GM21723 (cell line): Measurements from ENCODE around the gene HOXB5.

ENCODE experiments used
- ATAC-seq: cut with Tn5 transposase; IDR thresholded peaks from one replicate; pipeline ENCODE4 v1.9.1; 2021; ENCODE audit warnings: mild to moderate bottlenecking, moderate library complexity; ENCODE audit not compliant: unreplicated experiment

The HOXB5 gene

GRCh38 chr17:48630009-48630924, 36.7 kb upstream of the HOXB5 start:
- ATAC-seq, result no peak

- no peak for ATAC-seq
Measured at GRCh38 chr17:48629411-48629759, 35.8 kb upstream of the HOXB5 start.

GRCh38 chr17:48628649-48629410, 35.3 kb upstream of the HOXB5 start:
- ATAC-seq, result no peak

GRCh38 chr17:48627623-48628521, 34.3 kb upstream of the HOXB5 start:
- no peak for ATAC-seq

GRCh38 chr17:48627118-48627597, 33.6 kb upstream of the HOXB5 start:
- ATAC-seq, result no peak

GRCh38 chr17:48626245-48627117, 32.9 kb upstream of the HOXB5 start, which contains the start of gene HOXB9:
HOXB9 (minus strand) TSS chr17:48626358; CDS start chr17:48626269, 89 bp downstream.
- no peak for ATAC-seq

GRCh38 chr17:48625495-48626244, 32.1 kb upstream of the HOXB5 start:
- no peak for ATAC-seq

- no peak for ATAC-seq
Measured at GRCh38 chr17:48624544-48625494, 31.2 kb upstream of the HOXB5 start.

- no peak for ATAC-seq
Measured at GRCh38 chr17:48624118-48624517, 30.5 kb upstream of the HOXB5 start.

GRCh38 chr17:48623583-48623982, 30.0 kb upstream of the HOXB5 start:
- no peak for ATAC-seq

GRCh38 chr17:48622857-48623256, 29.3 kb upstream of the HOXB5 start:
- ATAC-seq, result no peak

GRCh38 chr17:48621410-48622392, 28.1 kb upstream of the HOXB5 start:
- ATAC-seq, result no peak

- ATAC-seq, result no peak
Measured at GRCh38 chr17:48620461-48621139, 27.0 kb upstream of the HOXB5 start.

- ATAC-seq, result no peak
Measured at GRCh38 chr17:48619826-48620449, 26.4 kb upstream of the HOXB5 start.

GRCh38 chr17:48618256-48618896, 24.8 kb upstream of the HOXB5 start:
- no peak for ATAC-seq
